Mammary epithelial cell (primary cell): ENCODE results near the gene RAB6A.

Experiments used
- EZH2 ChIP-seq: IDR thresholded peaks from 2 replicates; pipeline ENCODE4 v1.6.1; 2012; ENCODE audit warnings: low read length, inconsistent platforms, borderline replicate concordance
- TF ChIP-seq, protein P1 (sequence below), 2 donors: IDR thresholded peaks in 1 of 2; conservative IDR thresholded peaks in 1 of 2; 2 replicates each; pipeline ENCODE4 v1.5.1; 2011 to 2012; ENCODE audit warnings: inconsistent platforms in 2 of 2, low read length in 2 of 2, mild to moderate bottlenecking in 2 of 2, control low read depth in 1 of 2, low read depth in 1 of 2; ENCODE audit not compliant: insufficient read depth in 1 of 2; ENCODE audit errors: extremely low read depth in 1 of 2

DNA sequence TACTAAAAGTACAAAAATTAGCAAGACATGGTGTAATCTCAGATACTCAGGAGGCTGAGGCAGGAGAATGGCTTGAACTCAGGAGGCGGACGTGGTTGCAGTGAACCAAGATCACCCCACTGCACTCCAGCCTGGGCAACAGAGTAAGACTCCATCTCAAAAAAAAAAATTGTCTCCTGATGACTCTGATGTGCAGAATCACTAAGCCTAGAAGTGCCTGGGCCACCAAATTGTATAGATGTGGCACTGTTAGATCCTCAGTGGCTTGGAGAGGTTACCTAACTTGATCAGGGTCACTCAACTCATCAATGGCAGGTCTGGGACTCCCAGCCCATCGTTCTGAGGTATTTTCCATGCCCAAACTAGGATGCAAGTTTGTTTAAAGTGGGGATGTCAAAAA is 103.9 kb downstream of the RAB6A start:
- TF ChIP-seq, protein P1, sequence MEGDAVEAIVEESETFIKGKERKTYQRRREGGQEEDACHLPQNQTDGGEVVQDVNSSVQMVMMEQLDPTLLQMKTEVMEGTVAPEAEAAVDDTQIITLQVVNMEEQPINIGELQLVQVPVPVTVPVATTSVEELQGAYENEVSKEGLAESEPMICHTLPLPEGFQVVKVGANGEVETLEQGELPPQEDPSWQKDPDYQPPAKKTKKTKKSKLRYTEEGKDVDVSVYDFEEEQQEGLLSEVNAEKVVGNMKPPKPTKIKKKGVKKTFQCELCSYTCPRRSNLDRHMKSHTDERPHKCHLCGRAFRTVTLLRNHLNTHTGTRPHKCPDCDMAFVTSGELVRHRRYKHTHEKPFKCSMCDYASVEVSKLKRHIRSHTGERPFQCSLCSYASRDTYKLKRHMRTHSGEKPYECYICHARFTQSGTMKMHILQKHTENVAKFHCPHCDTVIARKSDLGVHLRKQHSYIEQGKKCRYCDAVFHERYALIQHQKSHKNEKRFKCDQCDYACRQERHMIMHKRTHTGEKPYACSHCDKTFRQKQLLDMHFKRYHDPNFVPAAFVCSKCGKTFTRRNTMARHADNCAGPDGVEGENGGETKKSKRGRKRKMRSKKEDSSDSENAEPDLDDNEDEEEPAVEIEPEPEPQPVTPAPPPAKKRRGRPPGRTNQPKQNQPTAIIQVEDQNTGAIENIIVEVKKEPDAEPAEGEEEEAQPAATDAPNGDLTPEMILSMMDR (conservative IDR thresholded peaks at IDR 0.05 in 1 of 2, IDR thresholded peaks at IDR 0.05 in 1 of 2; ENCODE audit: extremely low read depth in 1 of 2, insufficient read depth in 1 of 2, low read depth in 1 of 2, low read length in 2 of 2), result no peak
- TF ChIP-seq EZH2, result no peak
